Stimulated activated naive CD8-positive, alpha-beta T cell treated with anti-CD3 and anti-CD28 coated beads, Interleukin-15, Interleukin-2, amounts not matched to agents 100 ng/mL and 50 ng/mL, for 24 hours (primary cell): ENCODE results near the gene DCX.

Source experiments
- H3K27ac Mint-ChIP-seq: one replicate; pipeline ENCODE4 v1.8.0; 2021; ENCODE audit warnings: mild to moderate bottlenecking, mixed read lengths
- H3K27me3 Mint-ChIP-seq: one replicate; pipeline ENCODE4 v1.8.0; 2021; ENCODE audit warnings: mixed read lengths
- H3K36me3 Mint-ChIP-seq: one replicate; pipeline ENCODE4 v1.8.0; 2021; ENCODE audit warnings: low read depth, mixed read lengths
- H3K4me1 Mint-ChIP-seq: one replicate; pipeline ENCODE4 v1.8.0; 2021; ENCODE audit warnings: low read depth, mixed read lengths
- H3K4me3 Mint-ChIP-seq: one replicate; pipeline ENCODE4 v1.8.0; 2021; ENCODE audit warnings: mild to moderate bottlenecking, mixed read lengths
- H3K9me3 Mint-ChIP-seq: one replicate; pipeline ENCODE4 v1.8.0; 2021; ENCODE audit warnings: mixed read lengths

The DCX gene

GRCh38 chrX:111387470-111388070 lies 24.4 kb downstream of the DCX start:
- H3K9me3 Mint-ChIP-seq, result no peaks in the 10 kb centered on the region
- H3K4me3 Mint-ChIP-seq, result no peak overlapping the region
- no peaks in the 10 kb centered on the region for H3K4me1 Mint-ChIP-seq
- no peaks in the 10 kb centered on the region for H3K36me3 Mint-ChIP-seq
- no peaks in the 10 kb centered on the region for H3K27me3 Mint-ChIP-seq
- no peak overlapping the region for H3K27ac Mint-ChIP-seq

DNA sequence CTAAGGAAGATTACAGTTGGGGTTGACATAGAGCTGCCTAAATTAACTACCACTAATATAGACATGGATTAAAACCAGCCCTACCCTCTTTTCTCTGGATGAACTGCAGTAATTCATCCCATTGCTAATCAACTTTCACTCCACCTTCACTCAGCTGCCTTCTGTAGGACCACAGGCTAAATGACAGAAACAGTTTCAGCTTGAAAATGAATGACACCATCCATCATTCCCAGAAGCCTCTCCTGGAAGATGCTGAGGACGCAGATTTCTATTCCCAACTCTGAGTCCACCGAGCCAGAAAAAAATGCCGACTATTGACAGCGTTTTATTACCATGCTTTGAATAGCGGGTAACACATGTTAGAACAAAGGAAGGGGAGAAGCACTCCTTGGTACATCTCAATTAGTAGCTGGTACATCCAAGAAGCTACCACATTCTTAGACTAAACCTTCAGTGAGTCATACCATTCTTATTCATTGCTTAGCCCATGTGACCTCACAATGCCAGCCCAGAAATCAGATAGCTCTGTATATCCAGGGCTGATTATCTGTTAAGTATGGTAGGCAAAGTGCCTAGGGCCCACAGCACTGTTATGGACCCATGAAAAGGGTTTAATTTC lies 25.3 kb downstream of the DCX start:
- H3K27me3 Mint-ChIP-seq, result no peaks in the 10 kb centered on the region
- H3K36me3 Mint-ChIP-seq, result no peaks in the 10 kb centered on the region
- H3K27ac Mint-ChIP-seq, result no peak overlapping the region
- no peak overlapping the region for H3K4me3 Mint-ChIP-seq
- no peaks in the 10 kb centered on the region for H3K4me1 Mint-ChIP-seq
- no peaks in the 10 kb centered on the region for H3K9me3 Mint-ChIP-seq

DNA sequence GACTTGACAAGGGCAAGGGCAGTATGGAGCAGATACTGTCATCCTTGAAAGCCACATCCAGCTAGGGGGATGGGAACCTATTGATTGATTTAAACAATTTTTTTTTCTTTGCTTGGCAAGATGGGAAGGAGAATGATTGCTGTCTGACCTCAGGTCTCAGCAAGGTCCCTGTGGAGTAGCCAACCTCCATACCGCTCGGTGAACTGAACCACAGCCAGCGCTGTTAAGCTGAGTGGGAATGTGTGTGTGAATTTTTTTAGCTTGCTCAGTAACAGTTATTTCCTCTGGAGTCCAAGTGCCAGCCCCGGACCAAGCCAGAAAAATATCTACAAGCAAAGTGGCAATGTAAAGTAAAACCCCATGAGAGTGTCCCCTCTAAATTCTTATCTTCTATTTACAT lies 25.9 kb downstream of the DCX start:
- H3K4me3 Mint-ChIP-seq, result no peak overlapping the region
- H3K27ac Mint-ChIP-seq, result no peak overlapping the region
- H3K36me3 Mint-ChIP-seq, result no peaks in the 10 kb centered on the region
- H3K4me1 Mint-ChIP-seq, result no peaks in the 10 kb centered on the region
- H3K27me3 Mint-ChIP-seq, result no peaks in the 10 kb centered on the region
- H3K9me3 Mint-ChIP-seq, result no peaks in the 10 kb centered on the region

DNA sequence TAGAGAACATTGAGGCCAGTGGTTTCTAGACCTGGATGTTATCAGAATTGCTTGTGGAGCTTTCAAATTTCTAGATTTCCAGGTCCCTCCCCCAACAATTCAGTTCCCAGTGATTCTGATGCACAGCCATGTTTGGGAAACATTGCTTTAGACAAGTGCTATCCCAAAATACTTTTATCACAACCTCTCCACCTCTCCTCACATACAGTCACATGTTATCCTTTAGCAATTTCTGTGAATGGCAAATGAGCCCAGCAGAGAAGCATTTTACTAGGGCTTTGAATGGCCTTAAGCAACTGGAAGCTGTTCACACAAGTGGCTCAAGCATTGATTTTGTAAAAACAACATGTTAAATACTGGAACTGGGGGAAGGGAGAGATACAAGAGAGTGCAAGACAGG lies 29.7 kb downstream of the DCX start:
- Mint-ChIP-seq H3K9me3 (no peaks in the 10 kb centered on the region), H3K4me1 (no peaks in the 10 kb centered on the region), H3K27me3 (no peaks in the 10 kb centered on the region), H3K27ac (no peak overlapping the region), H3K4me3 (no peak overlapping the region), H3K36me3 (no peaks in the 10 kb centered on the region)

DNA sequence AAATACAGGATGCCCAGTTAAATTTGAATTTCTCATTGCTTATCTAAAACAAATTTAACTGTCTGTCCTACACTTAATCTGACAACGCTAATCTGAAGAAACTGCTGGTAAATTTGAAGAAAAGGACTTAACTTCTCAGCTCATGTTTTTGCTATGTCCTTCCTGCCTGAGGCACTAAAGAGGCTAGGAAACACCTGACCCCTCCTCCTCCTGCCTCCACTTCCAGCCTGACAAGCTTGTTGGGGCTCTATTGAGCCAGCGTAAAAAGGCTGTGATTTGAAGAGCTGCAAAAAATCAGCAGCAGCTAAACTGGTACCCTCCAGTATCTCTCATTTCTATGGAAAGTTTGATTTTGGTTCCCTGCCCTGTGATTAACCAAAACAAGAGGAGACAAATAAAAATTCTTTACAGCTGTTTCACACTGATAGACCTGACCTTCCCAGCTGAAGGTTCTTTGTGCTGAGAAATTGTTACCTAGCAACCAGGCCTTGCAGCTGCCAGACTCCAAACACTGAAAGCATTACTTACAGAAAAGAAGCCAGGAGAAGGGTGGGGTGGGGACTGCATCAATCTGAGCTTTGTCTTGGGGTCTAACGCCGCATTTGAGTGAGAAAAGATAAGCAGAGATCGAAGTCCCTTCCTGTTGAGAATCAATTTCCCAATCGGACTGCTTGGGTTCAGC lies 35.0 kb downstream of the DCX start:
- Mint-ChIP-seq H3K36me3 (no peaks in the 10 kb centered on the region), H3K4me3 (no peak overlapping the region), H3K9me3 (no peaks in the 10 kb centered on the region), H3K27me3 (no peaks in the 10 kb centered on the region), H3K4me1 (no peaks in the 10 kb centered on the region), H3K27ac (no peak overlapping the region)

DNA sequence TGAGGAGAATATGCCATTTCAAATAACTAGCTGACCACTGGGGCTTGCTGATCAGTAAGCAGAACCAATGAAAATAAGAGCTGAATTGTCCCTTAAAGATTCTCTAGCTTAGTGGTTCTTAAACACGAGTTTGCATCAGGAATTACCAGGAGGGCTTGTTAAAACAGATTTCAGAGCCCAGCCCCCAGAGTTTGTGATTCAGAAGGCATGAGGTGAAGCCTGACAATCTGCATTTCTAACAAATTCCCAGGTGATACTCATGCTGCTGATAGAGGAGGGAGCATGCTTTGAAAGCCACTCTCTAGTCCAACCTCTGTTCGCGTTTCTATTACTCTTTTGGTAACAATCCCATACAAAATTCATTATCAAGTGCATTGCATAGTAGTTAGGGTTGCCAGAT lies 35.5 kb downstream of the DCX start:
- H3K9me3 Mint-ChIP-seq, result no peaks in the 10 kb centered on the region
- no peaks in the 10 kb centered on the region for H3K4me1 Mint-ChIP-seq
- no peak overlapping the region for H3K27ac Mint-ChIP-seq
- H3K36me3 Mint-ChIP-seq, result no peaks in the 10 kb centered on the region
- no peaks in the 10 kb centered on the region for H3K27me3 Mint-ChIP-seq
- H3K4me3 Mint-ChIP-seq, result no peak overlapping the region

DNA sequence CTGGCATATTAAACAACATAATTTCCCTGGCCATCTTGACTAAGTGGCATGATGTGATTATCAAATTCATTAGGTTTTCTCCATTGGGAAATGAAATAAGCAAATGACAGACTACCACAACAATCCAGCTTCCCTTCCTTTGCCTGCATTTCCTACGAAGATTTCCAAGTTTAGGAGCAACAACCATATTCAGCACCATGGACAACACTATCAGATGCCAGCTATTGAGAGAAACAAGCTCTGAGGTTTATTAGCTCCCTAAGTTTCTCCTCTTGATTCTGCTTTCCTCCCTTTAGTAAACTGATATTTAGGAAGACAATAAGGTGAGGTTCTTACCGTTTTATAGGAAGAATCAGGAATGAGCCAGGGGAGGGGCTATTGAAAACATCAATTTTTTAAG lies 36.2 kb downstream of the DCX start:
- H3K27me3 Mint-ChIP-seq, result no peaks in the 10 kb centered on the region
- H3K36me3 Mint-ChIP-seq, result no peaks in the 10 kb centered on the region
- H3K4me1 Mint-ChIP-seq, result no peaks in the 10 kb centered on the region
- H3K4me3 Mint-ChIP-seq, result no peak overlapping the region
- H3K9me3 Mint-ChIP-seq, result no peaks in the 10 kb centered on the region
- no peak overlapping the region for H3K27ac Mint-ChIP-seq

DNA sequence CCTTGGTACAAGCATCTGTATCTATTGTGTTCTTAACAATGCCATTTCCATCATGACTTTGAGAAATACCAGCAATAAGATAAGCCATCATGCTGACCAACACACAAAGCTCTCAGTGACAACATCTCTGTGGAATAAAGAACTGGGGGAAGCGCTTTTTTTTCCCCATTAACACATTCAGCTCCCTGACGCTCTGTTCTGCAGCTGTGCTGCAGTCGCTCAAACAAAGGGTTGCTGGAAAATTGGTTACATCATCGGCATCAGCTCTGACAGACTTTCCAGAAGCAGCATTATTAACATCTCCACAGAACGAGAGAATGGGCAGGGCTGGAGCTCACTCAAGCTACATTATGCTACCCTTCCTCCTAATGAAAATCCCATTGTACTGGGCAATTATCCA lies 39.9 kb downstream of the DCX start:
- Mint-ChIP-seq H3K36me3 (no peaks in the 10 kb centered on the region), H3K9me3 (no peaks in the 10 kb centered on the region), H3K4me1 (no peaks in the 10 kb centered on the region), H3K27me3 (no peaks in the 10 kb centered on the region), H3K4me3 (no peak overlapping the region), H3K27ac (no peak overlapping the region)

DNA sequence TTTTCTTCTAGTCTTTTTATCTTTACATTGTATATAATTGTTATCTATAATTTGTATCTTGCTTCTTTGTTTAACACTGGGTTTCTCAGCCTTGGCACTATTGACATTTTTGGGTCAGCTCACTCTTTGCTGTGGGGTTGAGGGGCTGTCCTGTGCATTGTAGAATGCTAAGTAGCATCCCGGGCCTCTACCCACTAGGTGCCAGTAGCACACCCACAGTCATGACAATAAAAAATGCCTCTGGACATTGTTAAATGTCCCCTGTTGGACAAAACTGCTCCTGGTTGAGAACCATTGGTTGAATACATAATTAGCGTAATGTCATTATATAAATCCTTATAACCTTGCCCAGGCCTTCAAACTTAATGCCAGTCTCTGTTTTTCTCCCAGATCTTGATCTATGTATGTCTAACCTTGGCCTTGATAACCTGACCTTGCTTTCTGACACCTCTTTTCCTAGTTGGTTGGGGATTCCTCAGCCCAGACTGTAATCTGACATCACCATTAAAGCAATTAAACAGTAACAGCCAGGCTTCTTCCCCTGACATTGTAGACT lies 46.1 kb downstream of the DCX start:
- Mint-ChIP-seq H3K4me3 (no peak overlapping the region), H3K36me3 (no peaks in the 10 kb centered on the region), H3K9me3 (no peaks in the 10 kb centered on the region), H3K4me1 (no peaks in the 10 kb centered on the region), H3K27me3 (no peaks in the 10 kb centered on the region), H3K27ac (no peak overlapping the region)

DNA sequence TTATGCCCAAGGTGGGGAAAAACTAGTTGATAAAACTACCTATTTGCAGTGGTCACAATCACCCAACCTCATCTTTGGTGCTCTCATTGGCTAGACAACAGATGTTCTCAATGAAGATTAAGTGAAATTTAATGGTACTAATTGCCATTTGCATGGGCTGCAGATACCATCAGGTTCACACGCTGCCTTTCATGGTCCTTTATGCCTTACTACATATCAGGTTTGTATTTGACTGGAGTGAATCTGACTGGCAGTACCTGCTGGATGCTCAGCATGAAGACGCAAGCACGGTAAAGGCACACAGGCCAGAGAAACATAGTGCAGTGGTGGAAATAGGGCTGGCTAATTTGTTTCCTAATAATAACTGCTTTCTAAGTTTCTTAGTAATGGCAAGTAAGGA lies 48.3 kb downstream of the DCX start:
- H3K27ac Mint-ChIP-seq, result no peak overlapping the region
- H3K4me1 Mint-ChIP-seq, result no peaks in the 10 kb centered on the region
- no peaks in the 10 kb centered on the region for H3K36me3 Mint-ChIP-seq
- H3K4me3 Mint-ChIP-seq, result no peak overlapping the region
- no peaks in the 10 kb centered on the region for H3K9me3 Mint-ChIP-seq
- H3K27me3 Mint-ChIP-seq, result no peaks in the 10 kb centered on the region

DNA sequence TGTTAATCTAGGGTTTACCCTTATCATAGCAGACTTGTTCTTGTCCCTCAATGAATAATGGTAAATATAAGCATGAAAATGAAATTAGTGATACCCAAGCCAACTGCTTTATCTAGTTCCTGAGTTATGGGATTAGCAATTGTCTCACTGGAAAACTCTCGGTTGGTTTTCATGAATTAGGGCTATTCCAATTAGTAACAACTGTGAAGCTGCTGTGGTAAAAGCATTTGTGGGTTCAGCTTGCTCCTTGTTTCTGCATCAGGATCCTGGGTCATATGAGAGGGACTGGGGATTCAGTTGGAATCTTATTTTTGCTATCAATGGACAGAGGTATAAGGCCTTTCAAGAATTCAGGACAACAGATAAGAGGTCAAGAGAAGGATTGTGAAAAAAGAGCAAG lies 50.2 kb downstream of the DCX start:
- Mint-ChIP-seq H3K36me3 (no peaks in the 10 kb centered on the region), H3K27me3 (no peaks in the 10 kb centered on the region), H3K4me3 (no peak overlapping the region), H3K9me3 (no peaks in the 10 kb centered on the region), H3K4me1 (no peaks in the 10 kb centered on the region), H3K27ac (no peak overlapping the region)

- H3K27ac Mint-ChIP-seq, result no peak overlapping the region
- no peaks in the 10 kb centered on the region for H3K4me1 Mint-ChIP-seq
- H3K9me3 Mint-ChIP-seq, result no peaks in the 10 kb centered on the region
- no peaks in the 10 kb centered on the region for H3K27me3 Mint-ChIP-seq
- no peaks in the 10 kb centered on the region for H3K36me3 Mint-ChIP-seq
- no peak overlapping the region for H3K4me3 Mint-ChIP-seq
These were observed 51.2 kb downstream of the DCX start for GRCh38 chrX:111360839-111361238.

DNA sequence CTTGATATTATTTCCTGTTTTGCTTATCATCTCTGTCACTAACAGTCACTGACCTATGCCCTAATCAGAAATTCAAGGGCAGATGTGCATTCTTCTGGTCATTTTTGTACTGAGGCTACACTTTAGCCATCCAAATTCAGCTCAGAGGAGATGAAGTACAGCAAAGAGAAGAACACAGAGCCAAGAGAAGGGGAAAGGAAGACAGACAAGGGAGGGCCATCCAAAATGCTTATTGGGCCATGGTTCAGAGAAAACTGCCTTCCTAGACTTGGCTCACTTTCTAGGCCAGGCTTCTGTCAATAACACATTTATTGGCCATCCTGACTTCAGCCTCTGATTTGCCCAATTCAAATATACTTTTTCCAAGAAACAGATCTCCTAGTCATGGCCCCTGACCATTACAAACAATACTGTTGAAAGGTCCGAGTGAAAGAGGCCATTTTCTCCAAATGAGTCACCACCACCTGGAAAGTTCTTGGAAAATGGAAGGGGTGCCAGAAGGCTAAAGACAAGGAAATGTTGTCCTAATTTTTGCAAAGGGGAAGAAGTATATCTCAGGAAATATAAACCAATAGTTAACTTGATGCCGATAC lies 56.4 kb downstream of the DCX start:
- Mint-ChIP-seq H3K27me3 (no peaks in the 10 kb centered on the region), H3K36me3 (no peaks in the 10 kb centered on the region), H3K4me1 (no peaks in the 10 kb centered on the region), H3K27ac (no peak overlapping the region), H3K4me3 (no peak overlapping the region), H3K9me3 (no peaks in the 10 kb centered on the region)

DNA sequence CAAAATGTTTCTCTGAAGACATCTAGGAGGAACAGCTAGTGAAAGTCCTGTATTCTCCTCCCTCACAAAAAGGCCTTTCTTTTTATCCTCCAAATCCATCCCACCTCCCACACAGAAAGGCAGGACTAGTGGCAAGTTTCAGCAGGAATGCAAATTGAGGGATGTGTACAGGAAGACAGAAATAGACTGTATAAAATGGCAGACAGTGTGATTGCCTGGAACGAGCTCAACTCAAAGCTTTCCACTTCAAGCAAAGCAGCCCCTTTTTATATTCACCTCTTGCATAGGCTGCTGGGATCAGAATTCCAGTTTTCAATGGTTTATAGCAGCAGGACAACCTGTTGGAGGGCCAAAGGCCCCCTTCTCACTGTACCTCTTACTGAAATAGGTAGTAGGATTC lies 57.5 kb downstream of the DCX start:
- Mint-ChIP-seq H3K27me3 (no peaks in the 10 kb centered on the region), H3K27ac (no peak overlapping the region), H3K4me1 (no peaks in the 10 kb centered on the region), H3K9me3 (no peaks in the 10 kb centered on the region), H3K4me3 (no peak overlapping the region), H3K36me3 (no peaks in the 10 kb centered on the region)

DNA sequence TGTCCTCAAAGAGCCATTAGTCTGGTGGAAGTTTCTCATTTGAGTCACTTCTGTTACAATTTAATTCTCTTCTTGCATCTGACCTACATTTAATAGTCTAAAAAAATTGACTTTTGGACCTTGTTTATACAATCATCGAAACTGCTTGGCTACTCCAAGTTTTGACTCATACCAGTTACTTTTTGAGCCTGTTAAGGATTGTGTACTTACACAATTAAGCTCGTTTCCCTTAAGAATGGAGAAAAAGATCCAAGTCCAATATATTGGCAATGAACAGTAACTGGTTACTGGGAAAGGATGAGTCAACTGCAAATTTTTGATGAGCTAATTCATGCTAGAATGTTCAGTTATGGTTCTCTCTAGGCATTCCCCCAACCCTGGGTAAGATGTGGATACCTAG lies 58.2 kb downstream of the DCX start:
- Mint-ChIP-seq H3K9me3 (no peaks in the 10 kb centered on the region), H3K36me3 (no peaks in the 10 kb centered on the region), H3K4me1 (no peaks in the 10 kb centered on the region)

More for the DNA sequence above, 58.2 kb downstream of the DCX start:
- no peaks in the 10 kb centered on the region for H3K27me3 Mint-ChIP-seq
- H3K27ac Mint-ChIP-seq, result no peak overlapping the region
- no peak overlapping the region for H3K4me3 Mint-ChIP-seq
